ENCODE data around the gene PCBD2.
"Not testable (repeated sequence)": the region's sequence is repeated elsewhere in the genome, so short reads cannot be mapped to it uniquely, and the experiment has no call there.

GRCh38 chr5:134880937-134881336 lies 24.0 kb upstream of the PCBD2 start:
- TF ChIP-seq BRCA1 (IDR thresholded peaks at IDR 0.05; ENCODE audit: low read depth, low read length); USF2 (IDR thresholded peaks at IDR 0.05; ENCODE audit: low read length); POLR2A (IDR thresholded peaks at IDR 0.05; ENCODE audit: control extremely low read depth in 1 of 2, low read depth in 2 of 2, low read length in 2 of 2); CTCF (IDR thresholded peaks at IDR 0.05; ENCODE audit: control extremely low read depth in 1 of 3, insufficient read depth in 1 of 3, low read depth in 1 of 3, low read length in 3 of 3); EZH2 (IDR thresholded peaks at IDR 0.05; ENCODE audit: low read depth, low read length, severe bottlenecking); POLR2AphosphoS5 (IDR thresholded peaks at IDR 0.05; ENCODE audit: low read depth, low read length); CHD1 (IDR thresholded peaks at IDR 0.05; ENCODE audit: low read depth, low read length); RBBP5 (IDR thresholded peaks at IDR 0.05; ENCODE audit: borderline replicate concordance, low read depth, low read length); JUND (IDR thresholded peaks at IDR 0.05; ENCODE audit: low read length); SP2 (IDR thresholded peaks at IDR 0.05; ENCODE audit: low read length); RFX5 (IDR thresholded peaks at IDR 0.05; ENCODE audit: borderline replicate concordance, low read depth, low read length); TAF1 (IDR thresholded peaks at IDR 0.05; ENCODE audit: low read depth, low read length): not testable (repeated sequence)
